H9 (cell line): ENCODE data around the gene PDE7B. TPM values are rescaled to one million over a fixed set of nuclear protein-coding genes. Genes with fewer than 3 reads are reported as not detected.

Source experiments
- DNase-seq: peaks from one replicate; pipeline ENCODE4 v3.0.0-alpha.2; 2017
- H2AFZ ChIP-seq: one replicate; pipeline ENCODE4 v1.6.1; 2013; ENCODE audit warnings: mild to moderate bottlenecking, low read length, control low read depth, moderate library complexity
- H2AK5ac ChIP-seq: 2 replicates; pipeline ENCODE4 v1.6.1; 2013; ENCODE audit warnings: low read length, control low read depth, mixed read lengths; ENCODE audit not compliant: insufficient read length
- H2BK120ac ChIP-seq: one replicate; pipeline ENCODE4 v1.6.1; 2013; ENCODE audit warnings: low read depth, mild to moderate bottlenecking, low read length, control low read depth, inconsistent platforms; ENCODE audit not compliant: poor library complexity, severe bottlenecking
- H2BK12ac ChIP-seq: 2 replicates; pipeline ENCODE4 v1.6.1; 2013; ENCODE audit warnings: low read length, control low read depth, mixed read lengths, low read depth; ENCODE audit not compliant: insufficient read length
- H2BK15ac ChIP-seq: 2 replicates; pipeline ENCODE4 v1.6.1; 2013; ENCODE audit warnings: low read depth, low read length, control low read depth
- H2BK20ac ChIP-seq: one replicate; pipeline ENCODE4 v1.6.1; 2013; ENCODE audit warnings: low read depth, mild to moderate bottlenecking, low read length, control low read depth, inconsistent platforms; ENCODE audit not compliant: poor library complexity, severe bottlenecking
- H2BK5ac ChIP-seq: 2 replicates; pipeline ENCODE4 v1.6.1; 2013; ENCODE audit warnings: low read length, control low read depth, mixed read lengths; ENCODE audit not compliant: insufficient read length
- H3K14ac ChIP-seq: 2 replicates; pipeline ENCODE4 v1.6.1; 2013; ENCODE audit warnings: low read length, control low read depth; ENCODE audit not compliant: insufficient read depth
- H3K18ac ChIP-seq: 2 replicates; pipeline ENCODE4 v1.6.1; 2013; ENCODE audit warnings: low read depth, mild to moderate bottlenecking, mixed read lengths, low read length, control low read depth; ENCODE audit not compliant: insufficient read length
- H3K23ac ChIP-seq: 2 replicates; pipeline ENCODE4 v1.6.1; 2013; ENCODE audit warnings: low read length, control low read depth, mixed read lengths, low read depth; ENCODE audit not compliant: insufficient read length
- H3K23me2 ChIP-seq: 2 replicates; pipeline ENCODE4 v1.6.1; 2013; ENCODE audit warnings: low read depth, mild to moderate bottlenecking, mixed read lengths, low read length, control low read depth; ENCODE audit not compliant: insufficient read length, poor library complexity, severe bottlenecking
- H3K27ac ChIP-seq: 2 replicates; pipeline ENCODE4 v1.5.1; 2013; ENCODE audit warnings: low read length, control low read depth, mixed read lengths, low read depth; ENCODE audit not compliant: insufficient read length
- H3K27me3 ChIP-seq: 2 replicates; pipeline ENCODE4 v1.6.1; 2013; ENCODE audit warnings: low read length, control low read depth, inconsistent platforms; ENCODE audit not compliant: insufficient read depth
- H3K4ac ChIP-seq: 2 replicates; pipeline ENCODE4 v1.6.1; 2013; ENCODE audit warnings: low read depth, mild to moderate bottlenecking, control low read depth, inconsistent platforms, low read length, moderate library complexity
- H3K4me1 ChIP-seq: 2 replicates; pipeline ENCODE4 v1.6.1; 2013; ENCODE audit warnings: low read length, control low read depth, inconsistent platforms; ENCODE audit not compliant: insufficient read depth
- H3K4me2 ChIP-seq: 2 replicates; pipeline ENCODE4 v1.6.1; 2013; ENCODE audit warnings: low read length, control low read depth, mixed read lengths; ENCODE audit not compliant: insufficient read length, insufficient read depth
- H3K56ac ChIP-seq: 2 replicates; pipeline ENCODE4 v1.6.1; 2013; ENCODE audit warnings: low read depth, mild to moderate bottlenecking, mixed read lengths, low read length, control low read depth; ENCODE audit not compliant: insufficient read length
- H3K79me1 ChIP-seq: 2 replicates; pipeline ENCODE4 v1.6.1; 2013; ENCODE audit warnings: low read depth, mild to moderate bottlenecking, moderate library complexity, low read length, control low read depth, inconsistent platforms; ENCODE audit not compliant: insufficient read depth, poor library complexity, severe bottlenecking
- H3K79me2 ChIP-seq: 2 replicates; pipeline ENCODE4 v1.6.1; 2013; ENCODE audit warnings: low read length, control low read depth, inconsistent platforms; ENCODE audit not compliant: insufficient read depth
- H3K9ac ChIP-seq: 2 replicates; pipeline ENCODE4 v1.6.1; 2013; ENCODE audit warnings: low read length, control low read depth, mixed read lengths; ENCODE audit not compliant: insufficient read length; ENCODE audit errors: extremely low read depth
- H3K9me3 ChIP-seq: one replicate; pipeline ENCODE4 v1.6.1; 2013; ENCODE audit warnings: low read depth, low read length, inconsistent platforms; ENCODE audit not compliant: control insufficient read depth
- H3T11ph ChIP-seq: one replicate; pipeline ENCODE4 v1.6.1; 2013; ENCODE audit warnings: mild to moderate bottlenecking, low read length, control low read depth, inconsistent platforms
- H4K20me1 ChIP-seq: one replicate; pipeline ENCODE4 v1.6.1; 2013; ENCODE audit not compliant: control insufficient read depth, insufficient read length, insufficient read depth
- H4K5ac ChIP-seq: 2 replicates; pipeline ENCODE4 v1.6.1; 2013; ENCODE audit warnings: low read depth, mild to moderate bottlenecking, mixed read lengths, low read length, control low read depth; ENCODE audit not compliant: insufficient read length
- H4K8ac ChIP-seq: replicated peaks from 2 replicates; pipeline ENCODE4 v1.6.1; 2013; ENCODE audit warnings: low read length, control low read depth, mixed read lengths, low read depth; ENCODE audit not compliant: insufficient read length
- H4K91ac ChIP-seq: 2 replicates; pipeline ENCODE4 v1.6.1; 2013; ENCODE audit warnings: low read depth, mild to moderate bottlenecking, moderate library complexity, mixed read lengths, low read length, control low read depth; ENCODE audit not compliant: insufficient read length
- H3K27ac Mint-ChIP-seq, 3 experiments: 2 replicates in 2 of 3; 3 replicates in 1 of 3; pipeline ENCODE4 v1.8.0; 2020 to 2021; ENCODE audit warnings: mixed read lengths in 3 of 3, mild to moderate bottlenecking in 1 of 3, moderate library complexity in 1 of 3
- H3K27me3 Mint-ChIP-seq: 2 replicates; pipeline ENCODE4 v1.8.0; 2021; ENCODE audit warnings: low read depth, mild to moderate bottlenecking, moderate library complexity, mixed read lengths
- H3K36me3 Mint-ChIP-seq, 3 experiments: 2 replicates in 2 of 3; 3 replicates in 1 of 3; pipeline ENCODE4 v1.8.0; 2020 to 2021; ENCODE audit warnings: low read depth in 3 of 3, mixed read lengths in 3 of 3; ENCODE audit not compliant: insufficient read depth in 1 of 3
- H3K4me1 Mint-ChIP-seq, 2 experiments: 2 replicates each; pipeline ENCODE4 v1.8.0; 2020; ENCODE audit warnings: mixed read lengths in 2 of 2
- H3K4me3 Mint-ChIP-seq, 2 experiments: 2 replicates in 1 of 2; 3 replicates in 1 of 2; pipeline ENCODE4 v1.8.0; 2020 to 2021; ENCODE audit warnings: mild to moderate bottlenecking in 2 of 2, mixed read lengths in 2 of 2, moderate library complexity in 1 of 2
- H3K9me3 Mint-ChIP-seq, 2 experiments: 2 replicates in 1 of 2; 3 replicates in 1 of 2; pipeline ENCODE4 v1.8.0; 2020; ENCODE audit warnings: mild to moderate bottlenecking in 2 of 2, mixed read lengths in 2 of 2, moderate library complexity in 1 of 2
- WGBS: extraction: QIAGEN DNeasy Blood & Tissue Kit; methylation state at CpG from one replicate; pipeline ENCODE4 v1.1.7; 2013; ENCODE audit warnings: missing lambda C conversion rate, low lambda C conversion rate, mixed read lengths; ENCODE audit not compliant: insufficient read length; ENCODE audit errors: extremely low coverage; 5-methylcytosine and 5-hydroxymethylcytosine counted together
- total RNA-seq: library from RNA; stranded (reverse); gene quantifications from 2 replicates; pipeline ENCODE4 v1.2.1, GENCODE V29; 2021
- TF ChIP-seq, protein P1 (sequence below): fragments of 200-600 bp; sonication (generic); conservative IDR thresholded peaks from 3 replicates; pipeline ENCODE4 v1.8.0; 2021; ENCODE audit warnings: antibody characterized with exemption, mild to moderate bottlenecking

PDE7B gene
- total RNA-seq, 1 experiment from 2014 or later: not detected

DNA sequence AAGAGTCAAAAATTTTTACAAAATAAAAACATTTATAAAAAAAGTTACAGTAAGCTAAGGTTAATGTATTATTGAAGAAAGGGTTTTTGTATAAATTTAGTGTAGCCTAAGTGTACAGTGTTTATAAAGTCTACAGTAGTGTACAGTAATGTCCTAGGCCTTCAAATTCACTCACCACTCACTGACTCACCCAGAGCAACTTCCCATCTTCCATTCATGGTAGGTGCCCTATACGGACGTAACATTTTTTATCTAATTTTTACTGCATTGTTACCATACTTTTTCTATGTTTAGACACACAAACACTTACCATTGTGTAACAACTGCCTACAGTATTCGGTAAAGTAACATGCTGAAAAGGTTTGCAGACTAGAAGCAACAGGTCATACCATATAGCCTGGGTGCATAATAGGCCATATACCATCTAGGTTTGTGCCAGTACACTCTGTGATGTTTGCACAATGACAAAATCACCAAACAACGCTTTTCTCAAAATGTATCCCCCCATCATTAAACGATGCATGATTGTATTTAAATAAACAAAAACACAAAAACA lies 392.6 kb downstream of the PDE7B start:
- Histone ChIP-seq H3K27ac (no peak overlapping the region), H2AFZ (no peak overlapping the region), H4K8ac (no peak overlapping the region), H3K14ac (no peak overlapping the region), H2AK5ac (no peak overlapping the region), H2BK120ac (no peak overlapping the region), H3K56ac (no peak overlapping the region), H3K23me2 (no peaks in the 10 kb centered on the region), H3T11ph (no peak overlapping the region), H3K9me3 (no peaks in the 10 kb centered on the region), H3K18ac (no peak overlapping the region), H4K20me1 (no peaks in the 10 kb centered on the region), H2BK12ac (no peak overlapping the region), H4K5ac (no peak overlapping the region), H2BK15ac (no peak overlapping the region), H3K4me1 (no peaks in the 10 kb centered on the region), H3K79me1 (no peaks in the 10 kb centered on the region), H3K79me2 (no peaks in the 10 kb centered on the region), H3K23ac (no peak overlapping the region), H3K9ac (no peak overlapping the region), H2BK20ac (no peak overlapping the region), H3K4me2 (no peak overlapping the region), H3K27me3 (no peaks in the 10 kb centered on the region), H4K91ac (no peak overlapping the region), H3K4ac (no peak overlapping the region), H2BK5ac (no peak overlapping the region)
- H3K9me3 Mint-ChIP-seq: no peaks in the 10 kb centered on the region
- DNase-seq: no peak
- H3K4me1 Mint-ChIP-seq: peaks cover 5% of the 10 kb centered on the region in 2 experiments
- TF ChIP-seq, protein P1, sequence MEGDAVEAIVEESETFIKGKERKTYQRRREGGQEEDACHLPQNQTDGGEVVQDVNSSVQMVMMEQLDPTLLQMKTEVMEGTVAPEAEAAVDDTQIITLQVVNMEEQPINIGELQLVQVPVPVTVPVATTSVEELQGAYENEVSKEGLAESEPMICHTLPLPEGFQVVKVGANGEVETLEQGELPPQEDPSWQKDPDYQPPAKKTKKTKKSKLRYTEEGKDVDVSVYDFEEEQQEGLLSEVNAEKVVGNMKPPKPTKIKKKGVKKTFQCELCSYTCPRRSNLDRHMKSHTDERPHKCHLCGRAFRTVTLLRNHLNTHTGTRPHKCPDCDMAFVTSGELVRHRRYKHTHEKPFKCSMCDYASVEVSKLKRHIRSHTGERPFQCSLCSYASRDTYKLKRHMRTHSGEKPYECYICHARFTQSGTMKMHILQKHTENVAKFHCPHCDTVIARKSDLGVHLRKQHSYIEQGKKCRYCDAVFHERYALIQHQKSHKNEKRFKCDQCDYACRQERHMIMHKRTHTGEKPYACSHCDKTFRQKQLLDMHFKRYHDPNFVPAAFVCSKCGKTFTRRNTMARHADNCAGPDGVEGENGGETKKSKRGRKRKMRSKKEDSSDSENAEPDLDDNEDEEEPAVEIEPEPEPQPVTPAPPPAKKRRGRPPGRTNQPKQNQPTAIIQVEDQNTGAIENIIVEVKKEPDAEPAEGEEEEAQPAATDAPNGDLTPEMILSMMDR: no peak
- peaks cover 8 to 47% (median 22%) of the 10 kb centered on the region in 3 experiments for H3K36me3 Mint-ChIP-seq
- no peaks in the 10 kb centered on the region for H3K27me3 Mint-ChIP-seq
- no peak overlapping the region for H3K27ac Mint-ChIP-seq
- no CpG with 5 or more reads among the region's 5 CpGs for WGBS
- H3K4me3 Mint-ChIP-seq: no peak overlapping the region
